ENCODE data around the gene ORAI3. TPM values are rescaled to one million over a fixed set of nuclear protein-coding genes. Genes with fewer than 3 reads are reported as not detected.
A peak's percentile ranks its signal among the peaks of the same experiment; 100 is the strongest.

Gene ORAI3
- total RNA-seq, 2 experiments from 2014 or later, result 7.6 to 10.9 TPM

DNA sequence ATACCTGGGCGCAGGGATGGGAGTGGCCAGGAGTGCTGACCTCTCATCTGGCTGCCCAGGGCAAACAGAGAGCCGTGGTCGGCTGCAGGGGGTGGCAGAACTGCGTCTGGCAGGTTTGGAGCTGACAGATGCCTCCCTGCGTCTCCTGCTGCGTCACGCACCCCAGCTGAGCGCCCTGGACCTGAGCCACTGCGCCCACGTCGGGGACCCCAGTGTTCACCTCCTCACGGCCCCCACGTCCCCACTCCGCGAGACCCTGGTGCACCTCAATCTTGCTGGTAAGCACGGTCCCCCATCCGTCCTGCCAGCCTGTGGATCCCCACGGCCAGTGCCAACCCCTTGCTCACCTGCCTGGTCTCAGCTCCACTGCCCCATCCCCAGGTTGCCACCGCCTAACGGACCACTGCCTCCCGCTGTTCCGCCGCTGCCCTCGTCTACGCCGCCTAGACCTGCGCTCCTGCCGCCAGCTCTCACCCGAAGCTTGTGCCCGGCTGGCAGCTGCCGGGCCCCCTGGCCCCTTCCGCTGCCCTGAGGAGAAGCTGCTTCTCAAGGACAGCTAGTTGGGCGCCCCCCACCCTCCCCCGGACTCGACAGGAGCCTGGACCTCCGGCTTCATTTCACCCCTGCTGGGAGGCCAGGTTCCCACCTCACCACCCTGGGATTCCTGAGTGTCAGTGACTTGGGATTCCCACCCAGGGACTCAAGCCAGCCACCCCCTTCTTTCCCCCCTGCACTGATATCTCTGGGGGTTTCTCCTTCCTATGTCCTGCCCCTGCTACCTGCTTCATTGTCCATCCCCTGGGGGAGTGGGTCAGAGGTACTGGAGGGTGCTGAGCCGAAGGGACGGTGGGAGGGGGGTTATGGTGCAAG, 2.0 kb upstream of the ORAI3 start:
- Mint-ChIP-seq H3K4me1 (ENCODE audit: low read depth) (peaks cover 24% of the 10 kb centered on the region), H3K36me3 (ENCODE audit: low read depth) (peaks cover 17% of the 10 kb centered on the region), H3K9me3 (no peaks in the 10 kb centered on the region), H3K27ac (no peak overlapping the region), H3K4me3 (no peak overlapping the region), H3K27me3 (no peaks in the 10 kb centered on the region)
- ChIA-PET POLR2A (no interaction called here), CTCF (no interaction called here)
- TF ChIP-seq, protein P1, sequence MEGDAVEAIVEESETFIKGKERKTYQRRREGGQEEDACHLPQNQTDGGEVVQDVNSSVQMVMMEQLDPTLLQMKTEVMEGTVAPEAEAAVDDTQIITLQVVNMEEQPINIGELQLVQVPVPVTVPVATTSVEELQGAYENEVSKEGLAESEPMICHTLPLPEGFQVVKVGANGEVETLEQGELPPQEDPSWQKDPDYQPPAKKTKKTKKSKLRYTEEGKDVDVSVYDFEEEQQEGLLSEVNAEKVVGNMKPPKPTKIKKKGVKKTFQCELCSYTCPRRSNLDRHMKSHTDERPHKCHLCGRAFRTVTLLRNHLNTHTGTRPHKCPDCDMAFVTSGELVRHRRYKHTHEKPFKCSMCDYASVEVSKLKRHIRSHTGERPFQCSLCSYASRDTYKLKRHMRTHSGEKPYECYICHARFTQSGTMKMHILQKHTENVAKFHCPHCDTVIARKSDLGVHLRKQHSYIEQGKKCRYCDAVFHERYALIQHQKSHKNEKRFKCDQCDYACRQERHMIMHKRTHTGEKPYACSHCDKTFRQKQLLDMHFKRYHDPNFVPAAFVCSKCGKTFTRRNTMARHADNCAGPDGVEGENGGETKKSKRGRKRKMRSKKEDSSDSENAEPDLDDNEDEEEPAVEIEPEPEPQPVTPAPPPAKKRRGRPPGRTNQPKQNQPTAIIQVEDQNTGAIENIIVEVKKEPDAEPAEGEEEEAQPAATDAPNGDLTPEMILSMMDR (IDR thresholded peaks at IDR 0.05), result no peak
- no peak for DNase-seq
- intact Hi-C loops (cut with micrococcal nuclease), result no loop called here
- no peak for ATAC-seq

DNA sequence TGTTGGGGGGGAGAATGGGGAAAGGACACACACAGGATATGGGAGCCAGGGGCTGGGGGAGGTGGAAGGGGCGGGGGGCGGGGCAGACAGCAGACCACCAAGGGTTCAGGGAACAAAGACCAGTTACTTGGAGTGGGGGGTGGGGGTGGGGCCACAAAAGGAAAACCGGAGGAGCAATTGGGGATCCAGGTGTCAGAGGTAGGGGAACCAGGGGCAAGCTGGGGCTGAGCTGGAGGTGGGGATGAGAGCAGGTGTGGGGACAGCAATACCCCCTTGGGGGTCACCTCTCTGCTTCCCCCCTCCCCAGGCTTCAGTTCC, 1.4 kb upstream of the ORAI3 start:
- ChIA-PET POLR2A (no interaction called here), CTCF (no interaction called here)
- Mint-ChIP-seq H3K36me3 (ENCODE audit: low read depth) (peaks cover 17% of the 10 kb centered on the region), H3K4me3 (no peak overlapping the region), H3K27me3 (no peaks in the 10 kb centered on the region), H3K4me1 (ENCODE audit: low read depth) (peaks cover 18% of the 10 kb centered on the region), H3K9me3 (no peaks in the 10 kb centered on the region), H3K27ac (no peak overlapping the region)
- TF ChIP-seq, protein P1 (IDR thresholded peaks at IDR 0.05), result no peak
- DNase-seq (no peak), ATAC-seq (no peak)
- intact Hi-C loops (cut with micrococcal nuclease), result no loop called here

DNA sequence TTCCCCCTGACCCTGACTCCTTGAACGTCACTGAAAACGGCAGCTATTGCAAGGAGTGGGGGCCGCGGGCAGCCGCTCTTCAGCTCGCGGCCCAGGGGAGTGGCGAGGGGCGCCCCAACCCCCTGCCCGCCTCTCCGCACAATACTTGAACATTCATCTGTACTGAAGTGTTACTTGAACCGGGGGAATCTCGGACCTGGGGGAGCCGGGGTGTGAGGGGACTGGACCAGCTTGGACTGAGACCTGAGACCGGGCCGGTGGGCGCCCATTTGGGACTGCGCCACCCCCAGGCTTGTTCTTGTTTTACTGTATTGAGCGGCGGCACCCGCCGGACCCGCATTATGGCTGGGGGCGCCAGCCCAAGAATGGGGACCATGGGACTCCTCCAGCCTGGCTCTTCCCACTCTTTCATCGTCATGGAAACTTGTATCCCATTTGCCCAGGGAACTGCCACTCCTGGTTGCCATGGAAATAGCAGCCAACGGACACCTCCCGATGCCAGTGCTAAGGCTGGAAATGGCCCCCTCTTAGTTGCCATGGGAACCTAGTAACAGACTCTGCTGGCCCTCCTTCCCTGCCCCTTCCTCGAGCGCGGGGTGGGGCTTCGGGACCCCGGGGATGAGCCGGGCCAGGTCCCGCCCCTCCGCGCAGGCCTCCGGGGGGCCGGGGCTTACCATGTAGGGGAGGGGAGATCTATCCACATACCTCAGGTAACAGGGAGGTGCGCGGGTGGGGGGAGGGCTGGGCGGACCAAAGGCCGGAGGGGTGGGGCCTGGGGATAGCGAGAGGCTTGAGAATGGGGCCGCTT, 805 bp upstream of the ORAI3 start:
- no peak overlapping the region for H3K4me3 Mint-ChIP-seq
- TF ChIP-seq, protein P1 (IDR thresholded peaks at IDR 0.05), result no peak
- ATAC-seq, result peak; percentile 9
- H3K27ac Mint-ChIP-seq, result no peak overlapping the region
- peaks cover 15% of the 10 kb centered on the region for H3K4me1 Mint-ChIP-seq (ENCODE audit: low read depth)
- no peaks in the 10 kb centered on the region for H3K9me3 Mint-ChIP-seq
- no peaks in the 10 kb centered on the region for H3K27me3 Mint-ChIP-seq
- no peak for DNase-seq
- ChIA-PET CTCF (interaction anchor here (1.3 kb wide), 1 partner anchor 37 kb away, joined by 4 read pairs; the partner anchor contains the start of gene HSD3B7), POLR2A (interaction anchor here (1.0 kb wide), 1 partner anchor 143 kb away, joined by 3 read pairs; no protein-coding TSS in a partner anchor)
- H3K36me3 Mint-ChIP-seq (ENCODE audit: low read depth), result peaks cover 17% of the 10 kb centered on the region
- intact Hi-C loops (cut with micrococcal nuclease), result no loop called here

DNA sequence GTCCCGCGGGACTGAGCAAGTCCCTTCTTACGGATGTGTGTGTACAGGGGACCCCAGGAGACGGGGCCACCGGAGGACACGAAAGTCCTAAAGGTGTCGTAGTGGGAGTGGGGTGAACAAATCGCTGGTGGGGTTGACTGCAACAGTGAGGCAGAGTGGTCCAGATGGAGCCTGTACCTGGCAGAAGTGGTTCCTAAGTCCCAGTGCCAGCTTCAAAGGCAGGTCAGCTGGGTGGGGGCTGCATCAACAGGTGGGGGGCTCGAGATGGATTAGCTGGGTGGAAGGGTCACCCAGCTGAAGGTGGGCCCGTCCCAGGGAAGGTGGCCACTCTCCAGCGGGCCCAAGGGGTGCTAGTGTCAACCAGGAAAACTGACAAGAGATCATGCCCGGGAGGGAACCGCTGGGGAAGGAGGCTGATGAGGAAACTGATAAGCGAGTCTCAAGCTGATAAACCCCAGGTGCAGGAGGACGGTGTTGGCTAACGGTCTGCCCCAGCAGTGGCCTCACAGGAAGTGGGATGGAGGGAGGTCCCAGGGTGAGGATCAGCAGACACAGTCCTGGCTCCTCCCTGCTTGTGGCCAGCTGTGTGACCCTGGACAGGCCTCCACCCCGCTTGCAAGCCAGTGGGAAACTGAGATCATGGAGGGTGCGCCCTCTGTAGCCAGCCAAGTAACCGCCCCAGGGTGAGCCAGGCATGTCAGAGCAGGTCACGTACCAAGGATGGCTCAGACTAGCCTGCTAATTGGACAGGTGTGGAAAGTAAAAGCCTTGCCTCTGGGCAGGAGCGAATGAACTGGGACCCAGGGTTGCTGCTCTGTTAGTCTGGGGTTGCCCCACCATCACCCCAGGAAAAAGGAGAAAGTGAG, 1.0 kb downstream of the ORAI3 start:
- DNase-seq (peak; percentile 79), ATAC-seq (peak; percentile 79)
- H3K4me3 Mint-ChIP-seq, result peak overlapping the region; percentile 90
- intact Hi-C loops (cut with micrococcal nuclease), result no loop called here
- H3K36me3 Mint-ChIP-seq (ENCODE audit: low read depth), result peaks cover 8% of the 10 kb centered on the region
- CTCF ChIA-PET, result interaction anchor here (0.7 to 2.4 kb wide), 6 partner anchors 9 to 193 kb away, joined by 3 to 14 read pairs (median 8); partner anchors contain the start of gene HSD3B7
- POLR2A ChIA-PET, result interaction anchor here (1.0 to 2.0 kb wide), 8 partner anchors 8 to 230 kb away, joined by 3 to 8 read pairs (median 4); partner anchors contain the start of genes FUS, ZNF646 and ZNF668
- no peaks in the 10 kb centered on the region for H3K9me3 Mint-ChIP-seq
- H3K4me1 Mint-ChIP-seq (ENCODE audit: low read depth), result peaks cover 21% of the 10 kb centered on the region
- H3K27me3 Mint-ChIP-seq, result no peaks in the 10 kb centered on the region
- TF ChIP-seq, protein P1 (IDR thresholded peaks at IDR 0.05), result no peak
- peak overlapping the region; percentile 84 for H3K27ac Mint-ChIP-seq
